ENCODE data around the gene LMO1.

The LMO1 gene

GRCh38 chr11:8263109-8263768 lies 439 bp downstream of the LMO1 start:
- H3K4me3 ChIP-seq (ENCODE audit: low read depth, low read length), result peak overlapping the region; percentile 45
- CTCF ChIA-PET, result interaction anchor here (0.7 to 4.4 kb wide), 40 partner anchors 9 to 371 kb away, joined by 3 to 46 read pairs (median 5); no protein-coding TSS in a partner anchor
- TF ChIP-seq CTCF (IDR thresholded peaks at IDR 0.05; ENCODE audit: insufficient read depth, low read length, missing control alignments), result no peak
- DNase-seq (ENCODE audit: low read depth, low spot score), result no peak
- POLR2A ChIA-PET, result no interaction called here

GRCh38 chr11:8262552-8263108 lies 1.0 kb downstream of the LMO1 start:
- TF ChIP-seq CTCF (IDR thresholded peaks at IDR 0.05; ENCODE audit: insufficient read depth, low read length, missing control alignments), result no peak
- H3K4me3 ChIP-seq (ENCODE audit: low read depth, low read length), result peak overlapping the region; percentile 45
- no peak for DNase-seq (ENCODE audit: low read depth, low spot score)
- POLR2A ChIA-PET, result no interaction called here
- CTCF ChIA-PET, result interaction anchor here (0.7 to 4.4 kb wide), 24 partner anchors 9 to 305 kb away, joined by 3 to 46 read pairs (median 9); no protein-coding TSS in a partner anchor

GRCh38 chr11:8261921-8262551 lies 1.6 kb downstream of the LMO1 start:
- POLR2A ChIA-PET, result no interaction called here
- TF ChIP-seq CTCF (IDR thresholded peaks at IDR 0.05; ENCODE audit: insufficient read depth, low read length, missing control alignments), result no peak
- 0 out of 2 replicates have a peak overlapping the region, but pooled peaks have one; percentile 45 for H3K4me3 ChIP-seq (ENCODE audit: low read depth, low read length)
- DNase-seq (ENCODE audit: low read depth, low spot score), result no peak
- CTCF ChIA-PET, result interaction anchor here (1.3 to 4.4 kb wide), 10 partner anchors 8 to 305 kb away, joined by 3 to 46 read pairs (median 10); no protein-coding TSS in a partner anchor

GRCh38 chr11:8261291-8261690 lies 2.4 kb downstream of the LMO1 start:
- no peak for DNase-seq (ENCODE audit: low read depth, low spot score)
- POLR2A ChIA-PET, result interaction anchor here (0.6 kb wide), 1 partner anchor 9 kb away, joined by 4 read pairs; no protein-coding TSS in a partner anchor
- no peak overlapping the region for H3K4me3 ChIP-seq (ENCODE audit: low read depth, low read length)
- TF ChIP-seq CTCF (IDR thresholded peaks at IDR 0.05; ENCODE audit: insufficient read depth, low read length, missing control alignments), result no peak
- CTCF ChIA-PET, result interaction anchor here (1.1 to 1.2 kb wide), 2 partner anchors 76 to 255 kb away, joined by 3 to 4 read pairs; no protein-coding TSS in a partner anchor

GRCh38 chr11:8260202-8260966 lies 3.3 kb downstream of the LMO1 start:
- ChIA-PET POLR2A (interaction anchor here (0.6 kb wide), 1 partner anchor 10 kb away, joined by 4 read pairs; no protein-coding TSS in a partner anchor), CTCF (interaction anchor here (1.1 to 2.1 kb wide), 4 partner anchors 13 to 254 kb away, joined by 3 to 5 read pairs (median 4); no protein-coding TSS in a partner anchor)
- no peak overlapping the region for H3K4me3 ChIP-seq (ENCODE audit: low read depth, low read length)
- no peak for DNase-seq (ENCODE audit: low read depth, low spot score)
- no peak for TF ChIP-seq CTCF (IDR thresholded peaks at IDR 0.05; ENCODE audit: insufficient read depth, low read length, missing control alignments)
